ENCODE measurements around the gene PPL. TPM values are rescaled to one million over a fixed set of nuclear protein-coding genes. Genes with fewer than 3 reads are reported as not detected.

Gene PPL
- total and polyA plus RNA-seq, 8 donors, result 30.4 to 77.1 (median 37.2) TPM

DNA sequence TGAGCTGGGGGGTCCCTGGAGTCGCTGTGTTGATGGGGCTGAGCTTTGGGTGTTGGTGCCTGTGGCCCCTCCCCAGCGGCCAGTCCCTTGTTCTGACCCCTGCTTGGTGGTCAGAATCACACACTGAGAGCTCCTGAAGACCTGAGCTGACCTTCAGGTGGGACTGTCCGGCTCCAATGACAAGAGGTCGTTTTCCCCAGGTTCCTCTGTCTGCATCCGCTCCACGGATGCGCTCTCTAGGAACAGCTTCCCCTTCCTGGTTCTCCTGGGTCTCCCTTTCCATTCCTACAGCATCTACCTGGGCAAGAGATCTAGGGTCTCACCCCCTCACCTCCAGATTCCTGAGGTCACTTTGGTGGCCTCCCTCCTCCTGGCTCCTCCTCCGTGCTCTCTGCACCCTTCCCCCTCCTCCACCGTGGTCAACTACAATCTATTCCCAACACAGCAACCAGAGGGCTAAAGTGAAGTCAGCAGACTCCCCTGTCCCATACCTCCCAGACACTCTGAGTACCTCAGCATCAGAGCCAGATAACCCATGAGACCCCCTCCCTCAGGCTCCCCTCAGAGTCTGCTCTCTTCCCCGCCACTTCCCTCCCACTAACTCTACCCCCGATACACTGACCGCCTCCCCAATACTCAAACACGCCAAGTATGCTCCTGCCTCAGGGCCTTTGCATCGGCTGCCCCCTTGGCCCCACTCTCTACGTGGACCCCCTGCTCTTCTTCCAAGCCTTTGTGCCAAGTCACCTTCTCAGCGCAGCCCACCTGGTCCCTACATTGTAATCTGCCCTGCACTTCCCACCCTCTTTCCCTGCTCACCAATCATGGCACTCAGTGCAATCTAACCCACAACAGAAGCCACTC, 12.2 kb upstream of the PPL start:
- intact Hi-C loops (cut with DNase I), result no loop called here
- TF ChIP-seq, protein P1, sequence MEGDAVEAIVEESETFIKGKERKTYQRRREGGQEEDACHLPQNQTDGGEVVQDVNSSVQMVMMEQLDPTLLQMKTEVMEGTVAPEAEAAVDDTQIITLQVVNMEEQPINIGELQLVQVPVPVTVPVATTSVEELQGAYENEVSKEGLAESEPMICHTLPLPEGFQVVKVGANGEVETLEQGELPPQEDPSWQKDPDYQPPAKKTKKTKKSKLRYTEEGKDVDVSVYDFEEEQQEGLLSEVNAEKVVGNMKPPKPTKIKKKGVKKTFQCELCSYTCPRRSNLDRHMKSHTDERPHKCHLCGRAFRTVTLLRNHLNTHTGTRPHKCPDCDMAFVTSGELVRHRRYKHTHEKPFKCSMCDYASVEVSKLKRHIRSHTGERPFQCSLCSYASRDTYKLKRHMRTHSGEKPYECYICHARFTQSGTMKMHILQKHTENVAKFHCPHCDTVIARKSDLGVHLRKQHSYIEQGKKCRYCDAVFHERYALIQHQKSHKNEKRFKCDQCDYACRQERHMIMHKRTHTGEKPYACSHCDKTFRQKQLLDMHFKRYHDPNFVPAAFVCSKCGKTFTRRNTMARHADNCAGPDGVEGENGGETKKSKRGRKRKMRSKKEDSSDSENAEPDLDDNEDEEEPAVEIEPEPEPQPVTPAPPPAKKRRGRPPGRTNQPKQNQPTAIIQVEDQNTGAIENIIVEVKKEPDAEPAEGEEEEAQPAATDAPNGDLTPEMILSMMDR (IDR thresholded peaks at IDR 0.05), result no peak
- Histone ChIP-seq H3K27ac (no peak overlapping the region), H3K4me1 (peaks cover 12 to 24% of the 10 kb centered on the region in 2 donors), H3K9me3 (no peaks in the 10 kb centered on the region), H3K27me3 (peaks cover 0 to 5% of the 10 kb centered on the region in 2 donors), H3K4me3 (no peak overlapping the region), H3K36me3 (no peaks in the 10 kb centered on the region)
- DNase-seq (peak in 1 of 4 donors; percentile 27), ATAC-seq (no peak)

DNA sequence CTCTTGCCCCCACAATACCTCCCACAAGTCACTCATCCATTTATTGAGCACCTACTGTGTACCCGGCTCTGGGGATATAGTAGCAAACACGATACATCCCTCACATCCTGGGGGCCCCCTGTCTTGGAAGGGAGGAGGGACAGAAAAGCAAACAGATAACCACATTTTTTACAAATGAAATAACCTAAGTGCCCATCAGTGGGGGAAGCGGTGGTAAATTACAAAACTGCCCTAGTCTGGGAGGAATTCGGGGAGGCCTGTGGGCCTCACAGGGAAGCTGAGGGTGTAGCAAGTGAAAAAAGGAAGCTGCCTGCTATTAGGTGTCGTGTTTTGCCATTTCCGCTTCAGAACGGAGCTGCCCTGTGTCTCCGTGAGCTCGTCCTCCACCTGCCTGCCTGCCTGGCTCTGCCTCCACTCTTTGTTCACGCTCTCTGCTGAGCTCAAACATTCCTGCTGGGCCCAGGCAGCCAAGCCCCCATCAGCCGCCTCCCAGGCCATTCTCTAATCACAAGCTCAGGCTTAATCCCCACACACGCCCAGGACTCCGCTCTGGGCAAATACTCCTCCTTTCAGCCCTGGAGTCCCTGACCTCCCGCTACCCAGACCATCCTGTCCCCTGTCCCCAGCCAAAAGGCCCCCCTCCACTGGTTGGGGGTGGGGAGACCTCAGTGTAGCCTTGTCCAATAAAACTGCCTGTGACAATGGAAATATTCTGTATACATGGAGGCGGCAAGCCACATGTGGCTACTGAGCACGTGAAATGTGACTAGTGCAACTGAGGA, 11.0 kb upstream of the PPL start:
- Histone ChIP-seq H3K36me3 (no peaks in the 10 kb centered on the region), H3K4me3 (no peak overlapping the region), H3K27ac (peak overlapping the region in 1 of 2 donors; percentile 60), H3K27me3 (peaks cover 0 to 10% of the 10 kb centered on the region in 2 donors), H3K4me1 (peaks cover 24 to 34% of the 10 kb centered on the region in 2 donors), H3K9me3 (no peaks in the 10 kb centered on the region)
- DNase-seq, result peak in 1 of 4 donors; percentile 45
- TF ChIP-seq, protein P1 (IDR thresholded peaks at IDR 0.05), result no peak
- ATAC-seq, result no peak
- intact Hi-C loops (cut with DNase I), result no loop called here

DNA sequence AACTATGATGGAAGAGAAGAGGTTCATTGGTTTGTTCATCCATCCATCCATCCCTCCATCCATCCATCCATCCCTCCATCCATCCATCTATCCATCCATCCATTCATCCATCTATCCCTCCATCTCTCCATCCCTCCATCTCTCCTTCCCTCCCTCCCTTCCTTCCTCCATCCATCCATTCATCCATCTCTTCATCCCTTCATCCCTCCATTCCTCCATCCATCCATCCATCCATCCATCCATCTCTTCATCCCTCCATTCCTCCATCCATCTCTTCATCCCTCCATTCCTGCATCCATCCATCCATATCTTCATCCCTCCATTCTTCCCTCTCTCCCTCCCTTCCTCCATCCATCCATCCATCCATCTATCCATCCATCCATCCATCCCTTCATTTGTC, 10.0 kb upstream of the PPL start:
- Histone ChIP-seq H3K4me1 (peaks cover 27 to 37% of the 10 kb centered on the region in 2 donors), H3K4me3 (no peak overlapping the region), H3K9me3 (no peaks in the 10 kb centered on the region), H3K27me3 (peaks cover 0 to 11% of the 10 kb centered on the region in 2 donors), H3K27ac (no peak overlapping the region), H3K36me3 (no peaks in the 10 kb centered on the region)
- TF ChIP-seq, protein P1 (IDR thresholded peaks at IDR 0.05), result no peak
- intact Hi-C loops (cut with DNase I), result no loop called here
- DNase-seq (no peak), ATAC-seq (no peak)

- Histone ChIP-seq H3K4me3 (no peak overlapping the region), H3K36me3 (no peaks in the 10 kb centered on the region), H3K27ac (peak overlapping the region; percentile 63 to 73), H3K4me1 (peaks cover 27 to 37% of the 10 kb centered on the region in 2 donors), H3K9me3 (no peaks in the 10 kb centered on the region), H3K27me3 (peaks cover 0 to 11% of the 10 kb centered on the region in 2 donors)
- intact Hi-C loops (cut with DNase I), result no loop called here
- TF ChIP-seq, protein P1 (IDR thresholded peaks at IDR 0.05), result no peak
- DNase-seq, result peak in 2 of 4 donors; percentile 59 to 83
- peak; percentile 15 for ATAC-seq
Observed at GRCh38 chr16:4945560-4946502, 8.9 kb upstream of the PPL start.

Measured in left lung (tissue), 10 donors.